ENCODE data around the gene HECW1. TPM values are rescaled to one million over a fixed set of nuclear protein-coding genes. Genes with fewer than 3 reads are reported as not detected.

HECW1 gene
- total and polyA plus RNA-seq, 8 donors: 0.29 to 5.1 (median 3.2) TPM

- ATAC-seq: peak; percentile 24
- peak overlapping the region in 1 of 2 donors; percentile 57 for H3K27ac ChIP-seq
- H3K9me3 ChIP-seq: no peaks in the 10 kb centered on the region
- H3K27me3 ChIP-seq: no peaks in the 10 kb centered on the region
- TF ChIP-seq CTCF (IDR thresholded peaks at IDR 0.05): no peak
- H3K36me3 ChIP-seq: peaks cover 0 to 62% of the 10 kb centered on the region in 2 donors
- no peak overlapping the region for H3K4me3 ChIP-seq
- DNase-seq: no peak
- peaks cover 0 to 4% of the 10 kb centered on the region in 2 donors for H3K4me1 ChIP-seq
- intact Hi-C loops (cut with DNase I): no loop called here
Measured at GRCh38 chr7:43612599-43613589, 500.4 kb downstream of the HECW1 start.

Small RNA genes lying within 50 kb of the gene (microRNA-seq; reads per million reads assigned to microRNA genes)
- gene MIR3943: 0 to 0.41 reads per million in 2 donors

Other genes with a start within 250 kb of the HECW1 start
- 1 to 10 TPM; 6.5 to 7.2 TPM for gene C7orf25, start 200.6 kb upstream of the HECW1 start, total RNA-seq
- gene C7orf25, start 200.6 kb upstream of the HECW1 start, polyA plus RNA-seq (ENCODE audit: insufficient read length in 6 of 6): 1 to 10 TPM; 1.9 to 3.1 (median 2.4) TPM
- 100 to 1,000 TPM in 1 of 2 donors, 10 to 100 TPM in 1; 65.8 to 111 TPM for gene PSMA2, start 180.5 kb upstream of the HECW1 start, total RNA-seq
- 100 to 1,000 TPM; 126 to 159 (median 143) TPM for gene PSMA2, start 180.5 kb upstream of the HECW1 start, polyA plus RNA-seq (ENCODE audit: insufficient read length in 6 of 6)
- gene MRPL32, start 180.3 kb upstream of the HECW1 start, total RNA-seq: 10 to 100 TPM; 38.5 to 53.3 TPM
- 10 to 100 TPM; 50.4 to 55.4 (median 54.5) TPM for gene MRPL32, start 180.3 kb upstream of the HECW1 start, polyA plus RNA-seq (ENCODE audit: insufficient read length in 6 of 6)

All from left lung (tissue), 10 donors.